Esophagus (tissue), 2 donors: ENCODE results near the gene NFKBIA. TPM values are rescaled to one million over a fixed set of nuclear protein-coding genes. Genes with fewer than 3 reads are reported as not detected.
"Not testable (repeated sequence)": the region's sequence is repeated elsewhere in the genome, so short reads cannot be mapped to it uniquely, and the experiment has no call there.

ENCODE experiments used
- H3K27ac ChIP-seq, 2 donors: one replicate each; pipeline ENCODE4 v1.5.1; 2013; ENCODE audit warnings: low read depth in 2 of 2, mild to moderate bottlenecking in 2 of 2, inconsistent platforms in 1 of 2, low read length in 1 of 2, moderate library complexity in 1 of 2
- H3K27me3 ChIP-seq, 2 donors: one replicate each; pipeline ENCODE4 v1.6.1; 2013; ENCODE audit warnings: low read length in 2 of 2, control low read depth in 1 of 2, mild to moderate bottlenecking in 1 of 2; ENCODE audit not compliant: insufficient read depth in 2 of 2, control insufficient read depth in 1 of 2
- H3K36me3 ChIP-seq, 2 donors: one replicate each; pipeline ENCODE4 v1.6.1; 2013; ENCODE audit warnings: low read length in 1 of 2; ENCODE audit not compliant: control insufficient read depth in 2 of 2, insufficient read depth in 2 of 2
- H3K4me1 ChIP-seq, 2 donors: one replicate each; pipeline ENCODE4 v1.6.1; 2013; ENCODE audit warnings: low read length in 1 of 2; ENCODE audit not compliant: control insufficient read depth in 2 of 2, insufficient read depth in 2 of 2
- H3K4me3 ChIP-seq, 2 donors: one replicate each; pipeline ENCODE4 v1.5.1; 2013; ENCODE audit warnings: low read length in 2 of 2, mild to moderate bottlenecking in 2 of 2, low read depth in 1 of 2, moderate library complexity in 1 of 2
- H3K9me3 ChIP-seq, 2 donors: one replicate each; pipeline ENCODE4 v1.6.1; 2013; ENCODE audit warnings: mild to moderate bottlenecking in 2 of 2, low read depth in 1 of 2, low read length in 1 of 2, moderate library complexity in 1 of 2; ENCODE audit not compliant: control insufficient read depth in 2 of 2, insufficient read depth in 1 of 2
- WGBS, 2 donors: extraction: QIAGEN DNeasy Blood & Tissue Kit; methylation state at CpG; one replicate each; pipeline ENCODE4 v1.1.7; 2013; 5-methylcytosine and 5-hydroxymethylcytosine counted together
- polyA plus RNA-seq, 2 donors: library from polyadenylated mRNA; stranded (reverse); fragments of 200-250 nt; gene quantifications; one replicate each; pipeline ENCODE4 v1.2.3, GENCODE V29; 2013
- donor health status: healthy with polysubstance abuse.
- donor health status: Bipolar disorder and iron deficiency.

Gene NFKBIA
- polyA plus RNA-seq, 2 donors: 121 to 206 TPM

DNA sequence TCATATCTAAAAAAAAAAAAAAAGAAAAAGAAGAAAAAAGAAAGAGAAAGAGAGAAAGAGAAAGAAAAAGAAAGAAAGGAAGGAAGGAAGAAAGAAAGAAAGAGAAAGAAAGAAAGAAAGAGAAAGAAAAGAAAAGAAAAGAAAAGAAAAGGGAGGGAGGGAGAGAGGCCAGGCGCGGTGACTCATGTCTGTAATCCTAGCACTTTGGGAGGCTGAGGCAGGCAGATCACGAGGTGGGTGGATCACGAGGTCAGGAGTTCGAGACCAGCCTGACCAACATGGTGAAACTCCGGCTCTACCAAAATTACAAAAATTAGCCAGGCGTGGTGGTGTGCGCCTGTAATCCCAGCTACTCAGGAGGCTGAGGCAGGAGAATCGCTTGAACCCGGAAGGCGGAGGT lies 31.3 kb downstream of the NFKBIA start:
- 87 to 89% methylated on average over 11 of the region's 11 CpGs for WGBS, 2 donors
- not testable (repeated sequence) for H3K36me3 ChIP-seq, H3K4me1 ChIP-seq, H3K27ac ChIP-seq, H3K27me3 ChIP-seq, H3K4me3 ChIP-seq, H3K9me3 ChIP-seq

DNA sequence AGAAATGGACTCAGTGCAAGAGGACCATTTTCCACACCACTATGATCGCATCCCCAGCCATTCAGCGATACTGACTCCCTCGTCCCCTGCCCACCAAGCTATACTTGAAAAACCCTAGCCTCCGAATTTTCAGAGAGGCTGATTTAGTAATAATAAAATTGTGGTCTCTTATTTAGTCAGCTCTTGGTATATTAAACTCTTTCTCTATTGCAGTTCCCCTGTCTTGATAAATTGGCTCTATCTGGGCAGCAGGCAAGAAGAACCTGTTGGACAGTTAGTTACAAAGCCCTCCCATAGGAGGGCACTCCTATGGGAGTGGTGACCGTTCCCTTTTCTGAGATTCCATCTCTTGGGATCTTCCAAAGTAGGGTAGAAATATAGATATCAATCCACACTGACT lies 33.6 kb downstream of the NFKBIA start:
- Histone ChIP-seq H3K4me1 (peaks cover 2 to 13% of the 10 kb centered on the region in 2 donors), H3K36me3 (no peaks in the 10 kb centered on the region), H3K27me3 (no peaks in the 10 kb centered on the region), H3K4me3 (no peak overlapping the region), H3K27ac (peak overlapping the region in 1 of 2 donors; percentile 11), H3K9me3 (no peaks in the 10 kb centered on the region)
- 73 to 75% methylated on average over 5 of the region's 5 CpGs for WGBS, 2 donors

DNA sequence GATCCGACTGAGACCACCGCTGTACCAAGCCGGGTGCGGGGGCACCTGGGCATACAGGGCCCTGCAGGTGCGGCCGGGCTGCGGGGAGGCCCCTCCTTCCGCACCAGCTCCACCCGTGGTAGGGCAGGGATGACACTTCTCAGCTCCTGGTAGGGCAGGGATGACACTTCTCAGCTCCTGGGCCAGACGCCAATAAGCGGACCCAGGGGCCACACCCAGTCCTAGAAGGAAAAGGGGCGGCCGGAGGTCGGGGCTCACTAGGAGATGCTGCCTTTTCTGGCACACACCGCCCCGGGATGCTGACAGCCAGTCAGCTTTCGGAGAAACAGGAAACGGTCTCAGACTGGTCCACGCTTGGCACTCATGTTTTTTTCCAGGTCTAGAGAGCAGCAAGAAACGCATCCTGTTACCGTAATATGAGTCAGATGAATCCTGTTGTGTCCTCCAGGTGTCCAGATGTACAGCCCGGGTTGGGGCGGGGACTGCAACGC lies 34.8 kb downstream of the NFKBIA start:
- Histone ChIP-seq H3K4me3 (no peak overlapping the region), H3K9me3 (no peaks in the 10 kb centered on the region), H3K27me3 (no peaks in the 10 kb centered on the region), H3K4me1 (peaks cover 4 to 20% of the 10 kb centered on the region in 2 donors), H3K36me3 (no peaks in the 10 kb centered on the region), H3K27ac (peak overlapping the region; percentile 57 to 87)
- 37 to 57% methylated on average over 24 of the region's 24 CpGs for WGBS, 2 donors

DNA sequence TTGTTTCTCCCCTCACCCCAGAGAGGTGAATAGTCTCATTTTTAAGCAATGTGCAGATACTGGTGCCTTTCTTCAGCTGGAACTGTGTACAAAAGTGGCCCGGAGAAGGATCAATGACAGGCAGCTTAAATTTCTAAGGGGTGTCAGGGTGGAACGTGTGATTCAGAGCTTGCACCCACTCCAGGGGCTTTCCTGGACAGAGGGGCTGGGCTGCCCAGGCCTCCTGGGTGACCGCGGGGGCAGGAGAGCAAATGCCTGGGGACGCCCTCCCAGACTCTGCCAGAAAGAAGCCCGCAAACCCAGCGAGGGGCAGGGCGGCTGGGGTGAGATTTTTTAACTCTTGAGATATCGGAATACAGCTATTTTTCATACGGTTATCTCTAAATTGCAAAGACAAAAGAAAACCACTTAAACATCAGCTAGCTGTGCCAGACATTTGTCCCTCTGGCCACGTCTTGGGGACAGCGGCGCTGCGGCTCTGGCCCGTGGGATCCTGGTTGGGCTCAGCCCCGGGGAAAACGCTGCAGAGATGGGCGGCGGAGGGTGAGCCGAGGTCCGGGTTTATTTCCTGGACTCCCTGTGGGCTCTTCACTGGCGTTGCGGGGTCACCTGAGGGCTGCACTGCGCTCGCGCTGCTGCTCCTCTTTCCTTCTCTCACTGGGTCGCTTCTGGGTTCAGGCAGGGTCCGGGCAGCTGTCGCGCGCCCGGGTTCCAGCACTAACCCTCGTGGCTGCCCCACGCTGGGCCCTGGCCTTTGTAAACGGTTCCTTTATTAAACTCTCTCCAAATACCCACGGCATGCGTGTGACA lies 35.8 kb downstream of the NFKBIA start:
- H3K4me3 ChIP-seq: no peak overlapping the region

DNA sequence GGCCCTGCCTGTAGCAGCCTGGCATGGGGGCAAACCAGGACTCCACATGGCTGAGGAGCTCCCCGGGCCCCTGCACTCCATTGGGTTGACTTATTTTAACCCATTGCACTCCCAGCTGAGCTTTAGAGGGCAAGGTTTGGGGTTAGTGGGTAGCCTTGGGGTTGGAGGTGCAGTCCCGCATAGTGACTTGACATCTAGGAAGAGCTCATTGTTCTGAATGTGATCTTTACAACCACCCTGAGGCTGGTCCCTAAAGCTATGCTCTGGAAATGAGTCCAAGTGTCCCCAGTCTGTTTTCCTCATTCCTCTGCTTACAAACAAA lies 36.4 kb downstream of the NFKBIA start:
- peaks cover 4 to 22% of the 10 kb centered on the region in 2 donors for H3K4me1 ChIP-seq
- H3K4me3 ChIP-seq: no peak overlapping the region
- H3K36me3 ChIP-seq: no peaks in the 10 kb centered on the region
- H3K9me3 ChIP-seq: no peaks in the 10 kb centered on the region
- no peaks in the 10 kb centered on the region for H3K27me3 ChIP-seq
- 57 to 58% methylated on average over 2 of the region's 2 CpGs for WGBS, 2 donors
- H3K27ac ChIP-seq: no peak overlapping the region

More for the DNA sequence above, 35.8 kb downstream of the NFKBIA start:
- no peaks in the 10 kb centered on the region for H3K9me3 ChIP-seq
- WGBS, 2 donors: 65 to 72% methylated on average over 37 of the region's 37 CpGs
- H3K4me1 ChIP-seq: peaks cover 4 to 22% of the 10 kb centered on the region in 2 donors
- H3K27ac ChIP-seq: no peak overlapping the region
- no peaks in the 10 kb centered on the region for H3K36me3 ChIP-seq
- H3K27me3 ChIP-seq: no peaks in the 10 kb centered on the region

DNA sequence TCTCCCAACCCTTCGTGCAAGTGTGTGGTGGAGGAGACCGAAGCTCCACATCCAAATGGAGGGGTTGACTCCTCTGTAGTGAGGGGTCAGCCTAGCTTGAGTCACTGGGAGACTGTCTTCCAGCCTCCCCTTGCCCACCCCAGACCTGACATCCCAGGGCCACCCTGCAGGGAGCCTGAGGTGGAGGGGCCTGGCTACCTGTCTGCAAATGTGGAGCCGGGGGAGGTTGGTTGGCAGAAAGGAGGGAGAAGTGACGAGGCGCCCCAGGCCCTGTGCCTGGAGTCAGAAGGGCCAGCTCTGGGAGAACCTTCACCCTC lies 37.5 kb downstream of the NFKBIA start:
- no peaks in the 10 kb centered on the region for H3K36me3 ChIP-seq
- 91 to 95% methylated on average over 5 of the region's 5 CpGs for WGBS, 2 donors
- H3K27me3 ChIP-seq: no peaks in the 10 kb centered on the region
- peak overlapping the region in 1 of 2 donors; percentile 24 for H3K27ac ChIP-seq
- no peaks in the 10 kb centered on the region for H3K9me3 ChIP-seq
- H3K4me3 ChIP-seq: no peak overlapping the region
- H3K4me1 ChIP-seq: peaks cover 4 to 24% of the 10 kb centered on the region in 2 donors

DNA sequence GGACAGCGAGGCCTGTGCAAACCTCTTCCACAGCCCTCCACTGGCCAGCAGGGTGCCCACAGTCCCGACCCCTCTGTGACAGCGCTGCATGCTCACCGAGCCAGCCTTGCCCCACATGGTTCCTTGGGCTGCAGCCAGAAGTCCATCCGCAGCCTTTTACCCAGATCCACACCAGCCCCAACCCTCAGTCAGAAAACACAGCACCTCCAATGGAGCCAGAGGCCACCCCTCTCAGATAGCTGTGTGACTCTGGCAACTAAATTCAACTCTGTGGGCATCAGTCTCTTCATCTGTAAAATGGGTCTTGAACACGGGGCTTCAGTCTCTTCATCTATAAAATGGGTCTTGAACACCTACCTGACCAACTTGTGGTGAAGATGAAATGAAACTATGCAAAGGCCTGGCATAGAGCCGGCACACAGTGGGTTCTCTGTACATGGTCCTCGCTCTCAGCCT lies 38.0 kb downstream of the NFKBIA start:
- Histone ChIP-seq H3K4me1 (peaks cover 4 to 24% of the 10 kb centered on the region in 2 donors), H3K4me3 (no peak overlapping the region), H3K27me3 (no peaks in the 10 kb centered on the region), H3K27ac (peak overlapping the region in 1 of 2 donors; percentile 80), H3K36me3 (no peaks in the 10 kb centered on the region), H3K9me3 (no peaks in the 10 kb centered on the region)
- 87 to 90% methylated on average over 8 of the region's 8 CpGs for WGBS, 2 donors

DNA sequence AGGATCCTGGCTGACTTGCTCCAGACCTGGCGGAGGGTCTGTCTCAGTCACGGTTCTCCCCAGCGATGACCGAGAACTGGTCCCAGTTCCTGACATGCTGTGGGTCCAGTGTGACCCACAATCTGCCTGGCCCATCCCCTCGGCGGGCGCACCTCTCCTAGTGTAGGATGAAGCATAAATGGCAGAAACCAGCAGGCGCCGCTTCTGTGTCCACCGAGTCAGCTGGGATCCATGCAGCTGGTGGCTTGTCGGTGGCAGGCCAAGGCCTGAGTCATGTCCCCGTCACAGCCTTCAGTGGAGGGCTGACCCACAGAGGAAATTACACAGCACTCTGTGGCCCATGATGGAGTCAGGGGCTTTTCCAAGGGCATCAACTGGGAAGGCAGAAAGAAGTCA lies 38.5 kb downstream of the NFKBIA start:
- H3K9me3 ChIP-seq: no peaks in the 10 kb centered on the region
- H3K4me1 ChIP-seq: peaks cover 4 to 24% of the 10 kb centered on the region in 2 donors
- WGBS, 2 donors: 84 to 87% methylated on average over 12 of the region's 12 CpGs
- peak overlapping the region; percentile 80 to 91 for H3K27ac ChIP-seq
- H3K36me3 ChIP-seq: no peaks in the 10 kb centered on the region
- no peak overlapping the region for H3K4me3 ChIP-seq
- H3K27me3 ChIP-seq: no peaks in the 10 kb centered on the region

DNA sequence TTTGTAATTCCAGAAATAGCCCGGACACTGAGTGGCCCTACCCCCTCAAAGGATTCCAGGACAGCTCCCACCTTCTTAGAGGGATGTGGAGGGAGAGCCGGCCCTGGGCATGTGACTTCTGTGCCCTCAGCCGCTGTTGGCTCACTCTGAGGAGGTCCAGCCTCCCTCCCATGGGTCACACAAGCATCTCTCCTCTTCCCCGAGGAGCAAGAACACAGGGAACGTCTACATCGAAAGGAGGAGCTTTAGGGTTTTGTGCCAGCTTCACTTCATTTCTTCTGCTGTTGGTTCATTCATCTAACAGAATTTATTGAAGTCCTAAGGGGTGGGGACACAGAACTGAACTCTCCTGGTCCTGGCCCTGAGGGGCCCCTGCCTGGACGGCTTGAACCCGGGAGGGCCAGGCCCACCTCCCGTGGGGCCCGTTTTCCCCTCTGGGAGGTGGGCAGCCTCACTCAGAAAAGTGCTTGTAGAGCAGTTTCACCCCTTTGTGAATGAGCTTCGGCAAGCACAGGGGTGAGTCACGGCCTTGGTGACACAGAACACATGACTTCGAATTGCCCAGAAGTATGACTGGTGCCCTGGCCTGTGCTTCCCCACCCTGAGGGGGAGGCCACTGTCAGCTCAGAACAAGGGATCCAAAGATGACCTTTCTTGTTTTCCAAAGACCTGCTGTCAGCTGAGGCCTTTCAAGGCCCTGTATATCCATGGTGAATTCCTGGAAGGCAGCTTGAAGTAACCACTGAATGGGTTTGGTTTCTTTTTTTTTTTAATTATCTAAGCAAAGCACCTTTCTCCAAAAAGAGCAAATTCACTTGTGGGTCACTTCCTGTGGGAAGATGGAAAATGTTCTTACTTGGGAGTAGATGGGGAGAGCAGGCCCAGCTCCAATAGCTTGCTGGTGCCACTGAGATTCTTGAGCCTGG lies 39.2 kb downstream of the NFKBIA start:
- WGBS, 2 donors: 36 to 49% methylated on average over 13 of the region's 13 CpGs
- H3K4me1 ChIP-seq: peaks cover 4 to 24% of the 10 kb centered on the region in 2 donors
- H3K9me3 ChIP-seq: no peaks in the 10 kb centered on the region
- no peaks in the 10 kb centered on the region for H3K27me3 ChIP-seq
- H3K36me3 ChIP-seq: no peaks in the 10 kb centered on the region
- H3K27ac ChIP-seq: peak overlapping the region; percentile 84 to 91
- no peak overlapping the region for H3K4me3 ChIP-seq
